ACHN (cell line): ENCODE measurements around the gene CC2D1A.

ENCODE experiments used
- DNase-seq: peaks from one replicate; pipeline ENCODE4 v3.0.0-alpha.2; 2015
- in situ Hi-C: cut with HindIII; loops from 2 replicates; pipeline ENCODE4 v1.10.0; 2017; ENCODE audit warnings: low sequenced_read_pairs, low pct_ligation_motif_present, low pct_unique_long_range_greater_than_20kb

The CC2D1A gene

DNA sequence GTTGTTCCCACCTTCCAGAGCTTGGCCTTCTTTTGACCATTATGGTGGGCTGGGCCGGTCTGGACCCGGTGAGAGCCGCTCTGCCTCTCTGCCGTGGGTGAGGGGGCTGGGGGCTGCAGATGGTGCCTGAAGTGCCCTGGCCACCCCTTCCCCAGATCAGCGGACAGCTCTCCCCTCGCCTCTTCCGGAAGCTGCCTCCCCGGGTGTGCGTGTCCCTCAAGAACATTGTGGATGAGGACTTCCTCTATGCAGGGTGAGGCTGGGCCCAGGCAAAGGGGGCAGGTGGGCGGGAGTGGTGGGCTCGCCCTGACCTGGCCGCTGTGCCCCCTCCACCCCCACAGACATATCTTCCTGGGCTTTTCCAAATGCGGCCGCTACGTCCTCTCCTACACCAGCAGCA is 48.2 kb downstream of the CC2D1A start:
- in situ Hi-C loops: no loop called here

GRCh38 chr19:13955662-13956364 is 49.8 kb downstream of the CC2D1A start:
- no peak for DNase-seq
- in situ Hi-C loops: no loop called here

More for the DNA sequence above, 48.2 kb downstream of the CC2D1A start:
- DNase-seq: no peak

DNA sequence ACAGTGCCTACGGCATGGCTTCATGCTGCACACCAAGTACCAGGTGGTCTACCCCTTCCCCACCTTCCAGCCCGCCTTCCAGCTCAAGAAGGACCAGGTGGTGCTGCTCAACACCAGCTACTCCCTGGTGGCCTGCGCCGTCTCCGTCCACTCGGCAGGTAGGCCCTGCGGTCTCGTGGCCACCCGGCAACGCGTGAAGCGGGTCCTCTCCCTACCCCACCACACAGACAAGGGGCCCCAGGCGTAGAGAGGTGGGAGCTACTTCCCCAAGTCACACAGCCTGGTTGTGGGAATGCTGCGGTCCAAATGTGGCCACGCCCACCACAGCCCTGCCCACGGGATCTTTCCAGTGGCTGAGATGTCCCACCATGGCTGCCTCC is 50.4 kb downstream of the CC2D1A start:
- in situ Hi-C loops: no loop called here
- no peak for DNase-seq

GRCh38 chr19:13957051-13957450 is 51.0 kb downstream of the CC2D1A start:
- in situ Hi-C loops: no loop called here
- no peak for DNase-seq

GRCh38 chr19:13958043-13958442 is 52.0 kb downstream of the CC2D1A start:
- no peak for DNase-seq
- in situ Hi-C loops: no loop called here

- DNase-seq: no peak
- in situ Hi-C loops: no loop called here
Measured at GRCh38 chr19:13959141-13959961, 53.4 kb downstream of the CC2D1A start.

DNA sequence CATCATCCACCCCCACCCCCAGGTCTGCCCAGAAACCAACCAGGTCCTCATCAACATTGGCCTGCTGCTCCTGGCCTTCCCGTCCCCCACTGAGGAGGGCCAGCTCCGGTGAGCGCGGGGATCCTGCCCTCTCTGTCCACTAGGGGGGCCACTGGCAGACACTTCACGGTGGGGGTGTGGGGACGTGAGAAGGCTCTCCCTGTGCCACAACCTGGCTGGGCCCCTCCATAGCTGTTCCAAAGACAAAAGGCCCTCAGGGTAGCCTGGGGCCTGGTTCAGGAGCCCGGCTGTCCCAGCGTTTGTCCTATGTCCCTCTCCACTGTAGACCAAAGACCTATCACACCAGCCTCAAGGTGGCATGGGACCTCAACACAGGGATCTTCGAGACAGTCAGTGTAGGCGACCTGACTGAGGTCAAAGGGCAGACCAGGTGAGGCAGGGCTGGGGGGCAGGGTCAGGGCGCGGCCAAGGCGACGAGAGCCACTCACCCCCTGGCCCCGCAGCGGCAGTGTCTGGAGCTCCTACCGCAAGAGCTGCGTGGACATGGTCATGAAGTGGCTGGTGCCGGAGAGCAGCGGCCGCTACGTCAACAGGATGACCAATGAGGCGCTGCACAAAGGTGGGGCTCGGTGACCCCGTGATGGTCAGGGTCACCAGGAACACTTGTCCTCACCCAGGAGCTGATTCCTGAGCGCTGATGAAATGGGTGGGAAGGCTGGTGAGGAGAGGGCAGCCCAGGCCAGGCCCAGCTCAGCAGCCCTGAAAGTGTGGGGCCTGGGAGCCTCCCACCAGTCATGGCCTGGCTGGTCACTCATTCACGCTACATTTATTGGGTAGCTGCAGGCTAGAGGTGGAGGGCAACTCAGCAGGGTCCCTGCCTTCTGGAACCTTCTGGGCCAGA is 54.2 kb downstream of the CC2D1A start:
- DNase-seq: peak; percentile 5
- in situ Hi-C loops: no loop called here

DNA sequence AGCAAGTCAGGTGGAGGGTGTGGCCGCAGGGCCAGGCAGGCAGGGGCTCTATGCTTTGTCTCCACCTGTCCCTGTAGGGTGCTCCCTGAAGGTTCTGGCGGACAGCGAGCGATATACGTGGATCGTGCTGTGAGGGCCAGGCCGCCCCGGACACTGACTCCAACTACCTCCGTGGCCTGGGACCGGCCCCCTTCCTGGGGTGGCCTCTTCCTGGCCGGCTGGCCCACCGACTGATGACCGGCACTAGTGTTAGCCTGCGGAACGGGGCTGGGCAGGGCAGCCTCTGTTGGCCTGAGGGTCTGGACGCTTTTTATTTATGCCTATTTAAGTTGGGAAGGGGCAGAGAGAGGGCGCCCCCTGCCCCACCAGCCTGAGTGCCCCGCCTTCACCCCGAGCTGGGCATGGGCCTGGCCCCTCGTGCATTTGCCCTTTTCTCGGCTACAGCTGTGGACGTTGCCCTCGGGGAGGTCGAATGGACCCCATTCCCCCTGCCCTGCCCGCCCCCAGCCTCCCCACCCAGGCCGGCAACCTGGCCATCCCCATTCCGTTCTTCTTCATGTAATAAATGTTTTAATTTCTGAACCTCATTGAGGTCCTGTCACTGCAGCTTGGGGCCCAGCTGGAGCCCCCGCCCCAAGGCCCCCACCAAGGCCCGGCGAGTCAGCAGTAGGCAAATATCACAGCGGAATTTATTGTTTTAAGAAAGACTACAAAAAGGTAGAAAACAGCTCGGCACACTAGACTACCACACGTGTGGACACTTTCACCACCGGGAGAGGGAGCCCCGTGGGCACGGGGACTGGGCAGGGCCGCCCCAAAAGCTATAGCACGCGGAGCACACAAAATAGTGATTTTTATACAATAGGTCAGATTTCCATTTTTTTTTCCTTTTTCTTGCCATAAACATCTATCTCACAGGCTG is 55.1 kb downstream of the CC2D1A start:
- in situ Hi-C loops: no loop called here
- DNase-seq: no peak

DNA sequence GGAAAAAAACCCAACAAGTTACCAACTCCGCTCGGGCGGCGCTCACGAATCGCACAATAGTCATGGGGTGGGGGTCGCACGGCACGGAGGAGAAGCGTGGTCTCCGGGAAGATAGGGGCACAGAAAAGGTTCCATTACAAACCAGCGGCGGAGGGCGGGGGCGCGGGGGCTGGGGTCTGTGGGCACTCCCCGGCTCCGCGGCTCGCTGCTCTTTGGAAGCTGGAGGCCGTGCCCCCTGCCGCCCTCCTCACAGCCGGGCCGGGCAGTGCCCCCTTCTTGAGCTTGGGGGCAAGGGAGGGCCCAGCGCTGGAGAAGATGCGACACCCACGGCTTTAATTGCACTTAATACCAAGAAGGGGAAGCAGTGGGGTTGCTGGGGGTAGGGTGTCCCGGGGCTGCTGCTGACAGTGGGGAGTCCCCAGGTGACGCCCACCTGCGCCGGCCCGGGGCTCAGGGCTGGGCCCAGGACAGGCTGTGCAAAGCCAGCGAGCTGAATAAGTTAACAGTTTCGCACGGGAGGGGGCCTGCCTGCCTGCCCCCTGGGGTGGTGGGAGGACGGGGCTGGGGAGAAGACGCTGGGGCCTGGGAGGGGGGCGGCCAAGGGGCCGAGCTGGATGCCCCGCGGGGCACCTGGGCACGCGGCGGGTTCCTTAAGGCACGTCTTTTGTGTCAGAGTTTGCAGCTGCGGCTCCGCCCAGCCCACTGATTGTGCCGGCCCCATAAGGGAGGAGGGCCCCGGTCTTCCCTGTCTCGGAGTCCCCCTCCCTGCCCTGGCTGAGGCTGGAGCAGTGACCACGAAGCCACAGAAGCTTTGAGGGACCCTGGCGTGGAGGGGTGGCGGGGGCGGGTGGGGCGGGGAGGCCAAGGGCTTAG is 56.1 kb downstream of the CC2D1A start:
- no peak for DNase-seq
- in situ Hi-C loops: no loop called here

DNA sequence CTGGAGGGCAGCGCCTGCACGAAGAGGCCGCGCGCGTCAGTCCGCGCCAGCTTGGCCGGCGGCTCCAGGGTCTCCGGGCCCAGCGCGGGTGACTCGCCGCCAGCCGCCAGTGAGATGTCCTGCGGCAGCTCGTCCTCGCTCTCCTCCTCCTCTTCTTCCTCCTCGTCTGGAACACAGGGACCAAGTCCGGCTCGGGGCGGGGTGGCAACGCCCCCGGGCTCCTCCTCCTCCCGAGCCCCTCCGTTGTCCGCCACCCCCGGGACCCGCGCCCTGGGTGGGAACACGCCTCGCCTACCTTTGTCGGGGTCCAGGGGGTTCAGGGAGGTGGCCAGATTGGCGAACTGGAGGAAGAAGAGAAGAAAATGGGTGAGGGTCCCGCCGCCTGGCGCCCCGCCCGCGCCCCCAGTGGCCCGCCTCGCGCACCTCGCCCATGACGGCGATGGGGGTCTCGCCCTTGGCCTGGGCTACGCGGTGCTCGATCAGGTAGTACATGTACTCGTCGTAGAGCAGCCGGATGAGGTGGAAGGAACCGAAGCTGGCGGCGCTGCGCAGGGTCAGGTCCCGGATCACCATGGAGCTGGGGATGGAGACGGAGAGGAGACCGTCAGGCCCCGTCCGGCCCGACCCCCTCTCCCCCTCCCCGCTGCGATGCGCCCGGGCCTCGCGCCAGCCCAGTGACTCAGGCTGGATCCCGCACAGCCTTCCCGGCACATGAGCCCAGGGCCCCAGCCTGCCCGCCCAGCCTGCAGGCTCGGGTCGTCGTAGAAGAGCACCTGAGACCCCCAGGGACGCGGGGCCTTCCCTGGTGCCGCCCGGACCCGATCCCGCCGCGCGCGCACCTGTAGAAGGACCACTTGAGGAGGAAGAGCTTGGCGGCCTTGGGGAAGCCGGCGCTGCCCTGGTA is 57.0 kb downstream of the CC2D1A start:
- no peak for DNase-seq
- in situ Hi-C loops: no loop called here

- no peak for DNase-seq
- in situ Hi-C loops: no loop called here
Measured at GRCh38 chr19:13963603-13964105, 57.7 kb downstream of the CC2D1A start.

- DNase-seq: no peak
- in situ Hi-C loops: no loop called here
Measured at GRCh38 chr19:13964776-13965175, 58.8 kb downstream of the CC2D1A start.

GRCh38 chr19:13965377-13965896 is 59.4 kb downstream of the CC2D1A start:
- no peak for DNase-seq
- in situ Hi-C loops: no loop called here

GRCh38 chr19:13965926-13966683 is 60.1 kb downstream of the CC2D1A start:
- no peak for DNase-seq
- in situ Hi-C loops: no loop called here

DNA sequence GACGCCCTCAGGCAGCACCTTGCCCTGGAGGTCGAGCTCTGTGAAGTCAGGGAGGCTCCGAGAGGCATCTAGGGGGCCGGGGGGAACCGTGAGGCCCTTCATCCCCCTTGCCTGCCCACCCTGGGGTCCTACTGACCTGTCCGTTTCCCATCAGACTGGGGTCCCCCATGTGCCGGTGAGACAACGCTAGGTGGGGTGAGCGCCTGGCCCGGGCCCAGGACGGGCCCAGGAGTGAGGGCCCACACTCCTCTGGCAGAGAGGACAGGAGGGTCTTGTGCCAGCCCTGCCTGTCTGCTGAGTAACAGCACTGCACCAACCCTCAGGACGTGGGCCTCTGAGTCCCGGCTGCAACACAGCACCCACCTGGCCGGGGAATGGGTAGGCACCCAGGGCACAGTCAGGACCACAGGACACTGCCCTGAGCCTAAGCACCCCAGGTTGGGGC is 60.7 kb downstream of the CC2D1A start:
- no peak for DNase-seq
- in situ Hi-C loops: no loop called here
